HG02852 (cell line): ENCODE results near the gene HTT.
"Not testable (repeated sequence)": the region's sequence is repeated elsewhere in the genome, so short reads cannot be mapped to it uniquely, and the experiment has no call there.

Experiments
- ATAC-seq: cut with Tn5 transposase; IDR thresholded peaks from one replicate; pipeline ENCODE4 v1.9.1; 2021; ENCODE audit warnings: mild to moderate bottlenecking, moderate library complexity; ENCODE audit not compliant: unreplicated experiment

Gene HTT

DNA sequence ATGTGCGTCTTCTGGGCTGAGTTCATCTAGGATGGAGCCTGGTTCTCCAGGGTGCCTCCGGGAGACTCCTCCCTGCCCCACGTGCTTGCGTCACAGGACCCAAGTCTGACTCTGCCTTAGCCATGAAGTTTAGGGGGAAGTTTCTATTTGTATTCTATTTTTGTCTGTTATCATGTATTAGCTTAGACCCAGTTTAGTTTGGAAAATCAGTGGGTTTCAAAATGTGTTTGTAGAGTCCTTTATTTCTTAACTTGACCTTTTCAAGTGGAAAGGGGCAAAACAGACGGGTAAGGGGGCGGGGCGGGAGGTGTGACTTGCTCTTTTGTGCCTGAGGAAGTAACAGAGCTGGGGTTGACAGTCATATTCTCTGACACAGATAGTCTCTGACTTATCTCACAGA lies 86.0 kb downstream of the HTT start:
- ATAC-seq: no peak

DNA sequence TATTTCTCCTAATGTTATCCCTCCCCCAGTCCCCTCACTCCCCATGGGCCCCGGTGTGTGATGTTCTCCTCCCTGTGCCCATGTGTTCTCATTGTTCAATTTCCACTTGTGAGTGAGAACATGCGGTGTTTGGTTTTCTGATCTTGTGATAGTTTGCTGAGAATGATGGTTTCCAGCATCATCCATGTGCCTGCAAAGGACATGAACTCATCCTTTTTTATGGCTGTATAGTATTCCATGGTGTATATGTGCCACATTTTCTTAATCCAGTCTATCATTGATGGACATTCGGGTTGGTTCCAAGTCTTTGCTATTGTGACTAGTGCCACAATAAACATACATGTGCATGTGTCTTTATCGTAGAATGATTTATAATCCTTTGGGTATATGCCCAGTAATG lies 86.6 kb downstream of the HTT start:
- not testable (repeated sequence) for ATAC-seq

DNA sequence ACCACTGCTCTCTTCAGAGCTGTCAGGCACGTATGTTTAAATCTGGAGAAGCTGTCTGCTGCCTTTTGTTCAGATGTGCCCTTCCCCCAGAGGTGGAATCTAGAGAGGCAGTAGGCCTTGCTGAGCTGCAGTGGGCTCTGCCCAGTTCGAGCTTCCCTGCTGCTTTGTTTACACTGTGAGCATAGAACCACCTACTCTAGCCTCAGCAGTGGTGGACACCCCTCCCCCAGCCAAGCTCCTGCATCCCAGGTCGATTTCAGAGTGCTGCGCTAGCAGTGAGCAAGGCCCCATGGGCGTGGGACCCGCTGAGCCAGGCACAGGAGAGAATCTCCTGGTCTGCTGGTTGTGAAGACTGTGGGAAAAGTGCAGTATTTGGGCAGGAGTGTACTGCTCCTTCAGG lies 92.0 kb downstream of the HTT start:
- ATAC-seq: not testable (repeated sequence)

DNA sequence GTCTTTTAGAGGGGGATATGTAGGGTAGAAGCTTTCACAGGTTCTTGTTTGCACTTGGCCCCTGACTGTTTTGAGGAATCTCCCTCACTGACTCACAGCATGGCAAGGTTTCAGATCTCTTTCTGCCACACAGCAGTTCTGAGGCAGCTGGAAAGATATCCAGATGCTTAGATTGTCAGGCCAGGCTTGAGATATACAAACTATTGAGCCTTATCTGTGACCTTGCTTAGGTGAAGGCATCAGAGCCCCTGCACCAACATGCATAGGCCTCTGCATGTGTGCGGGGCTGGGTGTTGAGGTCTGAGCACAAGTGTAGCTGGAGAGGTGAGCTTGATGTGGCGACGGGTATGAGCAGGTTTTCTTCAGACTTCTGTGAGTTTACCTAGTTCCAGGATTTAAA lies 93.5 kb downstream of the HTT start:
- no peak for ATAC-seq

DNA sequence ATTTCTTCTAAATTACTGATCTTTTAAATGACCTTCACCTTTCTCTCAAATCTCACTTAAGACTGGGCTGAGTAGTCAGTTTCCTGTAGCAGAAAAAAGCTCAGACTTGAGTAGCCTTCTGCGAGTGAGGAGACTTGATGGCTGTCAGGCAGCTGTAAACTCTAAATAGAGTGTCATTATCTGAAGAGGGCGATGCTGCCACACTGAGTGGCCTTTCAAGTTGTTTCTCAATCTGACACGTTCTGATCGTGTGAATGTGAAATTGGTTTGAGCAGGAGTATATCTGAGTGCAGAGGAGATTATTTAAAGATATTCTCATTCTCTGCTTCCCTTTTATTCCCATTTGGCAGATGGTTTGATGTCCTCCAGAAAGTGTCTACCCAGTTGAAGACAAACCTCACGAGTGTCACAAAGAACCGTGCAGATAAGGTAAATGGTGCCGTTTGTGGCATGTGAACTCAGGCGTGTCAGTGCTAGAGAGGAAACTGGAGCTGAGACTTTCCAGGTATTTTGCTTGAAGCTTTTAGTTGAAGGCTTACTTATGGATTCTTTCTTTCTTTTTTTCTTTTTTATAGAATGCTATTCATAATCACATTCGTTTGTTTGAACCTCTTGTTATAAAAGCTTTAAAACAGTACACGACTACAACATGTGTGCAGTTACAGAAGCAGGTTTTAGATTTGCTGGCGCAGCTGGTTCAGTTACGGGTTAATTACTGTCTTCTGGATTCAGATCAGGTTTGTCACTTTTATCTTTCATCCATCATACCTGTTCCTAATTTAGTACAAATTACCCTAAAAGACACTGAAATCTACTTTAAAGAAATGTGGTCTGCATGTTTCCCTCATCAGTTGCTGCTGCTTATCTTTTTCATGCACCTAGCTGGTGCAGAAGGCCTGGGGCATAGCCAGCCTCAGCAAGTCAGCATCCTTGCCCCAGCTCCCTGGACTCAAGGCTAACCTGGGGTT lies 100.2 kb downstream of the HTT start:
- no peak for ATAC-seq

DNA sequence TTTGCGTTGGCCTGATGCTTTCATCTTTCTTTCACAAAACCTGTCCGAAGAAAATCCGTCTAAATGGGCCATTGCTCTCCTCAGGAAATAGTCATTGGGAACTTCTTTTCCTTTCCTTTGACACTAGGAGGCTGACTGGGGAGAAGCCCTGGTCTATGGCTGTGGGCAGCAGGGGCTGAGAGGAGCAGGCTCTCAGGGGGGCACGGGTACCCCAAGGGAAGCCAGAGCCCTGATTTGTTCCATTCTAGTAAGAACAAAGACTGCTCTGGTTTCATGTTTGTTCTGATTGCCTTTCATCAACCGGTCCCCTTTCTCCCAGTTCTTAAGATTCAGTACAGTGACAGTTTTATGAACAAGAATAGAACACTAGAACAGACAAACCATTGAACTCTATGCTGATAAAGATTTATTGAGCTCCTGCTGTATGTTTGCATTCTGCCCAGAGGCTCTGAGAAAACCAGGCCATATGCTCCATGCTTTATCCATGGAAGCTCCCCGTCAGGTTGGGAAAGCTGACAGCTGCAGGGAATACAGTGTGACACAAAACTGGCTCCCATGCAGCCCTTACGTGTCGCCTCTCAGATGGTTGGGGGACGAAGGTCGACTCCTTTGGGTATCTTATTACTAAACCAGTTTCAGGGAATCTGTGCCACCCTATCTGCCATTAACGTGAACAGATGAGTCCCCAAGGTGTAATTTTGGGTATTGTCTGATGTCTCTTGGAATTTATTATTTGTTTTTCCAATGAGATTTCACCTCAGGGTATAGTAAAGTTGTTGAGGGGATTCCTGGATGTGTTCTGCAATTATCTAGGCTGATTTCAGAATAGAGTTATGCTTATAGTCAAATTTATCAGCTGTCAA lies 102.1 kb downstream of the HTT start:
- ATAC-seq: no peak

DNA sequence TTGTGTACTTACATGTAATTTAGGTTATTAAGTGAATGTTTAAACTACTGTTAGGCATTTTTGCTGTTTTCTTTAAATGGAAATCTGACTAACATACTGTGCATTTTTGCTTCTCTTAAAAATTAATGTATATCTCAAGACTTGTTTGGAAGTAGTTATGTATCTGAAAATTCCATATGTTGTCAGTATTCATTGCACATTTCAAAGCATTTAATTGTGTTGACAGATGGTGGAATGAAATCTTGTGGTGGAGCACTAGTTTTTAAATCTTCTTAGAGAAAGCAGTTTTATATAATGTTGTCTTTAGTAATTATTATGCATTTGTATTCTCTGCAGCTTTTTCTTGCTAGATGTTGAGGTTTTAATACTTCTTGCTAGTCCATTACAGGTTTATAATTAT lies 102.9 kb downstream of the HTT start:
- ATAC-seq: no peak

DNA sequence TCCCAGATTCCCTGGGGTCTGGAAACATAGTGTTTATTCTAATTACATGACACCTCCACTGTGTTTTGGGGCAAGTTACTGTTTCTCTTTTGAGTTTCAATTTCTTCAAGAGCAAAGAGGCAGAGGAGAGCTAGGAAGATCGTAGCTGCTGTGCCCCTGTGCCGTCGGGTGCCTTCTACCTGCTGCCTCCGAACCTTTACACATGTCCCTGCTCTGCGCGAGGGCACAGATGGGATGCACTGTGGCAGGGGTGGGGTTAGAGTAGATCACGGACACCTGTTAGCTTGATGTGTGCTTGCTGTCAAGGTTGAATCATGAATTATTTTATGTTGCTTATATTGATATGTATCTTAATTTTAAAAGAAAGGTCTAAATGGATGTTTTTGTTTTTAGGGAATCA lies 103.4 kb downstream of the HTT start:
- ATAC-seq: no peak

DNA sequence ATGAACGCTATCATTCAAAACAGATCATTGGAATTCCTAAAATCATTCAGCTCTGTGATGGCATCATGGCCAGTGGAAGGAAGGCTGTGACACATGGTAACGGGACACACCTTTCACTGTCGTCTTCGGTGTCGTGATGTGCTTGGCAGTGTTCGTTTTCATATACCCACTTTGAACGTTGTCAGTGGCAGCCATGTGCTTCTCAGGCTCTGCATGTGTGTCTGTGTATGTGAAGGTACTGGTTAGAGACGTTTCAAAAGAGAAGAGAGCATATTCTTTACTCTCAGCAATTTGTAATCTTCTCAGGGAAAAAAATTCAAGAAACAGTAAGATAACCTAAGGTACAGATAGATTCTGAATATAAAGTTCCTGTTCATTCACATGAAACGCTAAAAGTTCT lies 103.9 kb downstream of the HTT start:
- no peak for ATAC-seq

DNA sequence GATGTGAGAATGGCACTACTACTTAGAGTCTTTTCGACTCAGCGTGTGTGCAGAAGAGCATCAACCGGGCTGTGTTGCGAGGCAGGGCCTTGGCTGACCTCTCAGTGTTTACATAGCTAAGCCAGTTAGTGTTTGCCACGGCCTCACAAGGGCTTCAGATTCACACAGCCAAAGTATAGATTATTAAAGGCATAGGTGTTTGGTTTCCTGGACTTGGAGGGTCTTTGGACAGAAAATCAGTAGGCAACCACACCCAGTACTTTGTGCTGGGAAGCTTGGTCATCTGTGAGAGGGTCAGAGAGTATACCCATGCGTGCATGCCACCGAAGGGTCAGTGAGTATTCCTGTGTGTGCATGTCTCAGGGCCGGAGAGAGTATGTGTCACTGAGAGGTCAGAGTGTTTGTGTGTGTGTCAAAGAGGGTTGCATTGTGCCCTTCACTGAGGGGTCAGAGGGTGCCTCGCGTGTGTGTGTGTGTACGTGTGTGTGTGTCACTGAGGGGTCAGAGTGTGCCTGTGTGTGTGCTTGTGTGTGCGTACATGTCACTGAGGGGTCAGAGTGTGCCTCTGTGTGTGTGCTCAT lies 104.7 kb downstream of the HTT start:
- no peak for ATAC-seq

DNA sequence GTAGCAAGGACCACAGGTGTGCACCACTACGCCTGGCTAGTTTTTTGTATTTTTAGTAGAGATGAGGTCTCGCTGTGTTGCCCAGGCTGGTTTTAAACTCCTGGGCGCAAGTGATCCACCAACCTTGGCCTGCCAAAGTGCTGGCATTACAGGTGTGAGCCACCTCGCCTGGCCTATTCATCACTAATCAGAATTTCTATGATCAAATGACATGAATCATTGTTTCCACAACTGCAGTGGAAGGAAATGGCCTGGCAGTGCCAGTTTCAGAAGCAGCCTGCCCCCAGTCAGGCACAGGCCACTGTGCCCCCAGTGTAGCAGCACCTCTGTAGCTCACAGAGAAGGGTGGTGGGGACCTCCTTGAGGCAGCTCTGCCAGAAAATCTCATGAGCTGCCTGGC lies 108.5 kb downstream of the HTT start:
- no peak for ATAC-seq

DNA sequence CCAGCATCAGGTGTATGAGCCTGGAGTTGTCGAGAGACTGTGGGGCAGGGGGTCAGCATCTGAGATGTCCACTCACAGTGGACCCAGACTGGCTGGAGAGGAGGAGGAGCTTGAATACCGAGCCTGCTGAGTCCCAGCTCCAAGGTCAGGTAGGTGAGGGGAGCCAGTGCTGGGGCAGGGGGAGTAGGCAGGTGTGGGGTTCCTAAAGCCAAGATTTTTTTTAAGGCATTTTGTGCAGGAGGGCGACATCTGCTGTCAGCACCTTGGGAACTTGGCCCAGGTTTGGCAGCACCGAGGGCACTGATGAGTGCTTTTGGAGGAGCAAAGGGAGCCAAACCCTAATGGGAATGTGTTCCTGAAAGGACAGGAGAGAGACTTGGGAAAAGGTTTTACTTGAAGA lies 110.2 kb downstream of the HTT start:
- ATAC-seq: no peak

DNA sequence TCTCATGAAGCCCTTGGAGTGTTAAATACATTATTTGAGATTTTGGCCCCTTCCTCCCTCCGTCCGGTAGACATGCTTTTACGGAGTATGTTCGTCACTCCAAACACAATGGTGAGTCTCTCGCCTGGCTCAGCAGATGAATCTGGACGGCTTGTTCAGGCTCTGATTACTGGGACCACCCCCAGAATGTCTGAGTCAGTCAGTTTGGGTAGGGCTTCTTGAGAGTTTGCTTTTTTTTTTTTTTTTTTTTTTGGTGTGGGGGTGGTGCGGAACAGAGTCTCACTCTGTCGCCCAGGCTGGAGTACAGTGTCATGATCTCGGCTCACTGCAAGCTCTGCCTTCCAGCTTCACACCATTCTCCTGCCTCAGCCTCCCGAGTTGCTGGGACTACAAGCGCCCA lies 112.1 kb downstream of the HTT start:
- ATAC-seq: no peak

DNA sequence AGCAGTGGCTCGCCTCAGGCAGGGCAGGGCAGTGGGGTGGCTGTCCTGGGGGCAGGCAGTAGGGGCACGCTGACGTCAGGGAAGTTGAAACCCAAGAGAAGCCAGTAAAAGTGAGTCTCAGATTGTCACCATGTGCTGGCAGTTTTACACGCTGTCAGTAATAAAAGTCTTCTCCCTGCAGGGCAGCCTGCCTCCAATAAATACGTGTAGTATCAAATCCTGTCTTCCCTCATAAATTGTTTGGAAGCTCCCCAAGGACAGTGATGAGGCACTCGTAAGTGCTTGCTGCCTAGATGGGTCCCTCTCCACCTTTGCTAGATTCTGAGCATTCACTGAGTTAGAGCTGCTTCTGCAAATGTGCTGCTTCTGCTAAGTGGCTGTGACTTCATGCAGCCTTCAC lies 113.6 kb downstream of the HTT start:
- ATAC-seq: no peak

DNA sequence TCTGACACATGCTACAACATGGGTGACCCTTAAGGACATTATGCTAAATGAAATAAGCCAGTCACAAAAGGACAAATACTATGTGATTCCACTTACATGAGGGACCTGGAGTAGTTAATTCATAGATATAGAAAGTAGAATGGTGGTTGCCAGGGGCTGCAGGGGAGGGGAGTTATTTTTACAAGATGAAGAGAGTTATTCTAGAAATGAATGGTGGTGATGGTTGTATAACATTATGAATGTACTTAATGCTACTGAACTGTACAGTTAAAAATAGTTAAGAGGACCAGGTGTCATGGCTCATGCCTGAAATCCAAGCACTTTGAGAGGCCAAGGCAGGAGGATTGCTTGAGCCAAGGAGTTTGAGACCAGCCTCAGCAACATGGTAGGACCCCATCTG lies 115.0 kb downstream of the HTT start:
- no peak for ATAC-seq

DNA sequence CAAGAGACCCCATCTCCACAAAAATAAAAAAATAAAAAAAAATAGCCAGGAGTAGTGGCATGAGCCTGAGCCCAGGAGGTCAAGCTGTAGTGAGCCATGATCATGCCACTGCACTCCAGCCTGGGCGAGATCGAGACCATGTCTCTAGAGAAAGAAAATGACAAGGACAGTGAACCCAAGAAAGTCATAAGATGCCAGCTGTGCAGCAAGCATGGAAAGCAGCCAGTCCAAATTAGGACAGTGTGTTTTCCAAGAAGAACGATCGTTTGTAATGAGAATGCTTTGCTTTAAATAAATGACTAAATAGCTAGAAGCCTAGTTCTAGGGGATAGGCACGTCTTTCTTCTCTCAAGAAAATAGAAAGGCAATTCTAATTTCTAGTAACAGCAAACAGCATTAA lies 116.1 kb downstream of the HTT start:
- no peak for ATAC-seq

DNA sequence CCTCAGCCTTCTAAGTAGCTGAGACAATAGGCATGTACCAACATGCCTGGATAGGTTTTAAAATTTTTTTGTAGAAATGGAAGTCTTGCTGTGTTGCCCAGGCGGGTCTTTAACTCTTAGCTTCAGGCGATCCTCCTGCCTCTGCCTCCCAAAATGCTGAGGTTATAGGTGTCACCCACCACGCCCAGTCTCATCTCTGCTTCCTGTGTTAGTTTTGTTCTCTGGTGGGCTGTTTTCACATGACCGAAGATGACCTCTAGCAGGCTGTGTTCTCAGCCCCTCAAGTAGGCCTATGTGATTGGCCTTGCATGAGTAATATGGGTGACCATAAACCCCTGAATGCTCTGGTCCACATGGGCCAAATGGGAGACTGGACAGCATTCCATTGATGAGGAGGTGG lies 117.7 kb downstream of the HTT start:
- no peak for ATAC-seq

DNA sequence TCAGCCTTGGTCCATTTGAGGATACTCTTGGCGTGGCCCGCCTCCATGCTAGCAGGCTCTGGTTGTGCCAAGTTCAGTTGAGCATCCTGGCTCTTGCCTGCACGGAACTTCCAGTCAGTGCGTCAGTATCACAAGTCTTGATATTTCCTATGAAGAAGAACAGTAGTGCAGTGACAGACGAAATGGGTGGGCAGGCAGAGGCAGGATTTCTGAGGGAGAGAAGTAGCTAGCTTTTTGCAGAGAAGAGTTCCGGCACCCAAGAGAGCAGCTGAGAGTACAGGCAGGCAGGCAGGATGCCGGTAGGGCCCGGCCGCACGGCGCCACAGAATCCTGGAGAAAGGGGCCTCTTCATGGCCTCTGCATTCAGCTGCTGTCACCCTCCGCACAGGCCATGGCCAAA lies 118.3 kb downstream of the HTT start:
- ATAC-seq: no peak

DNA sequence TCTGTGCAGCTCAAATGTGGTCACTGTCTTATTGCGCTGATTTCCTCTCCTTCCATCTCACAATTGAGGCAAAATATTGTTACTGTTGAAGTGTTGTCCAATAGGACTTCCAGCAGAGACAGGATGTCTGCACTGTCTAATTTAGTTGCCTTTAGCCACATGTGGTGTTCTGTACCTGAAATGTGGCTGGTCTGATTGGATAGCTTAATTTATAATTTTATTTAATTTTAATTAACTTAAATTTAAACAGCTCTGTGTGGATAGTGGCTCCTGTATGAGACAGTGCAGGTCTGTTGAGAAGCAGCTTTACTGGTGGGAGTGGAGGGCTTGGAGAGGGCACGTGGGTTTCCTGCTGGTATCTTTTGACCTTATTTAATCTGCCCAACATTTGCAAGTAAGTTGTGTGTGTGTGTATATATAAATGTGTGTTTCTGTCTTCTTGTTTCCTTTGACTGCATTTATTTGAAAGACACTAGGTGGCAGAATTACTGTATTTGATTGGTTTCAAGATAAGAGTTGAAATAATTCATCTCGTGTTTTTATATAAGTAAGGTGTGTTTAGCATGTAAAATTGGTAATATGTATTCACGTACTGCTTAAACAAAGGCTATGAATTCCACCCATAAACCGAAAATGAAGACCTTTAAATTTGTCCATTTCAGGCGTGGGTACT lies 119.2 kb downstream of the HTT start:
- no peak for ATAC-seq

DNA sequence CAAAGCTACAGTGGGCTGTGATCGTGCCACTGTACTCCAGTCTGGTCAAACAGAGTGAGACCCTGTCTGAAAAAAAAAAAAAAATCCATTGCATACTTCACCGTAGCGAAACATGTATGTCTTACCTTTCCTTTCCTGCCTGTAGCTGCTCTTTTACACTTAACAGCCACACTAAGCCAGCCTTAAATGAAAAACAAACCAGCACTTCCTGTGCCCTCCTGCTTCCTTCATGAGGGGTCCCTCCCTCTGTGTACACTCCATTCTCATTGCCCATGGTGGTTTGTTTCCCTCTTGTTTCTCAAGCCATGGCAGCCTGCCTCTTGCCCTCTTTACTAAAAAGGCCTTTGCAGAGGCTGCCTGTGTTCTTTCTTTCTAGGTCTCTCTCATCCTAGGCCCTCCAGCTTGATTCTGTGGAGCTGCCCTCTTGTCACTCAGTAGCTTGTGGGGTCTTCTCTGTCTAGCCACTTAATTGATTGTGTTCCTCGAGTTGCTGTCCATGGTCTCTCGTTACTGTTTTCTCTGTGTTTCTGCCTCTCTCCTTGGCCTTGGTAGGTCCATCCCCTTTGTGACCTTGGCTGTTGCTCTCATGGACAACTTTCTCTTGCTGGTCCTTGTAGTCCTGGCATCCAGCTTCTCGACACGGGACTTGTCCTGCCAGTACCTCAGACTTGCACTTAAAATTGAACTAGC lies 122.3 kb downstream of the HTT start:
- no peak for ATAC-seq
